Cardiac septum (tissue), 1 donor: ENCODE measurements around the gene NRG2. TPM values are rescaled to one million over a fixed set of nuclear protein-coding genes. Genes with fewer than 3 reads are reported as not detected.

Experiments used
- DNase-seq: peaks from one replicate; pipeline ENCODE4 v3.0.0-alpha.2; 2020; ENCODE audit warnings: low spot score
- intact Hi-C: fragments of 100-400 bp; cut with DNase I; formaldehyde crosslinking; loops from one replicate; pipeline ENCODE4 v1.14.0; 2022
- total RNA-seq: library from RNA; stranded (reverse); fragmentation: NEBNext Ultra II Directional; extraction: Animal tissue kit (Norgen Biotek cat#: 25700); gene quantifications from one replicate; pipeline ENCODE4 v1.2.1, GENCODE V29; 2021
- donor health status: DM: no; HTN: no; CAD: no.

Gene NRG2
- total RNA-seq, 1 donor from 2014 or later: 5.1 TPM

DNA sequence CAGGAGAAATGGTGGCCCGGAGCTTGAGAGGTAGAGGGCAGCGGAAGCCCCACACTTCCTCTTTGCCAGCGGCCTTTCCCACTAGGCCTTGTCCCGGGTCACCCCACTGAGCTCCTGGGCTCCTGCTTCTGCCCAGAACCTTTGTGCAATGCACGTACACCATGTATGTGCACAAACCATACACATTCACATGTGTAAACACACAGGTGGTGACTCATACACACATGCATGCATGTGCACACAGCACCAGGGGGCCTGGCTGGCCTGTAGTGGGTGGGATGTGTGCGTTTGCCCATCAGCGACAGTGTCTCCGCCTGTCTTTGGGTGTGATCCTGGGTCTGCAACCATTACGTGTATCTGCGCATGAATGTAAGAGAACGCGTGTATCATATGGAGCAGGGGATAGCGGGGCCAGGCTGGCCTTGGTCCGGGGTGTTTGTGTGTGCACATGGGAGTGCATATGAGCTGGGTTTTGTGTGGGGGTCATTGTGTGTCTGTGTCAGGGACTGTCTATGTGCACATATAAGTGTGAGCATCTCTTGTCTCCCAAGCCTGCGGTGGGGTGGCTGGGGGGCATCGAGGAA is 203.8 kb downstream of the NRG2 start:
- intact Hi-C loops: no loop called here
- DNase-seq: no peak

DNA sequence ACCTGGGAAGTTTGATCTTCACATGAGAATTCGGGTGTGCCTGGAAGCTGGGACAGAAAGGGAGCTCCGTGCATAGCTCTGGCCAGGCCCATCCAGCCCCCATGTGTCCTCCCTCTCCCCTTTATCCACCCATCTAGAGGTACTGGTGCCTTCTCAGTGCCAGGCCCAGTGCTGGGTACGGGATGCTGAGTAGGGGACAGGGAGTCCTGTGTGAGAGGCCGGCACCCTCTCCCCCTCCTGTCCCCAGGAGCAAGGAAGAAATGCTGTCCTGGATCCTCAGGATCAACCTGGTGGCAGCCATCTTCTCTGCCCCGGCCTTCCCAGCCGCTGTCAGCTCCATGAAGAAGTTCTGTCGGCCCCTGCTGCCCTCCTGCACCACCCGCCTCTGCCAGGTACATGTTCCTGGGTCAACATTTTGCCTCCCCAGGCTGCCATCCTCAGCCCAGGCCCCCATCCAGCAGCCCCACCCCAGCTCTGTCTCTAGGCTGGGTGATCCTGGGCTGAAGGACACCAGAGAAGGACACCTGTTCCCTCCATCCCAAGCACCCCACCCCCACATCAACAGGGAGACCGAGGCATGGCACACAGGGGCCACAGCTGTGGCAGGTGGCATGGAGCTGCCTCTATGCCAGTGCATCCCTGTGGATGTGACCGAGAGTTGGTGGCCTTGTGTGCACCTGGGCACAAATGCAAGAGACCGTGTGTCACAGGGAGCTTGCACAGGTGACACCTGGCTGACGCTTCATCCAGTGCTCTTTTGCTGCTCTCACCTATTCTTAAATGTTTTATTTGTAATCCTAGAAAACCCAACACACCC is 204.5 kb downstream of the NRG2 start:
- intact Hi-C loops: no loop called here
- peak; percentile 72 for DNase-seq

DNA sequence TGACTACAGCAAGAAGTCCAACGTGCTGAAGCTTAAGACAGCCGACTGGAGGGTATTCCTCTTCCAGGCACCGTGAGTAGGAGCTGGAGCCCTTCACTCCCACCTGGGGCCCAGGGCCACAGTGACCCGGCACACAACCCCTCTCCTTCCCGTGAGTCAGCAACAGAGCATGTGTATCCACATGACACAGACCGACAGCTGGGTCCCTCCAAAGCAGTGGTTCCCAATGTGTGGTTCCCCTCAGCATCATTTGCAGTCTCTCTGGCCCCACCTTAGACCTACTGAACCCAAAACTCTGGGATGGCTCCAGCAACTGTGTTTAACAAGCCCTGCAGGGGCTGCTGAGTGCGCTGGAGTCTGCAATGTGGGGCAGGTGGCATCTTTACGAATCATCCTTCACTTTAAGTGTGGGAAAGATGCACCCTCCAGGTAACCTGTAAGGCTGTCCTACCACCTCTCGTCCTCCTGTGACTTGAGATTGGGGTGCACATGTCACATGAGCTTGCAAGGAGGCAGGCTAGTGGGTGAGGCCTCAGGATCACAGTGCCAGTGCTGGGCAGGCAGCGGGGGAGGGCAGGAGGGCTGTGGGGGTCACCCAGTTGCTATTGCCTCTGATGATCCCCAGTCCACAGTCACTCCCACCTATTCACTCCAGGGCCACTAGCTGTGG is 205.3 kb downstream of the NRG2 start:
- no peak for DNase-seq
- intact Hi-C loops: no loop called here

DNA sequence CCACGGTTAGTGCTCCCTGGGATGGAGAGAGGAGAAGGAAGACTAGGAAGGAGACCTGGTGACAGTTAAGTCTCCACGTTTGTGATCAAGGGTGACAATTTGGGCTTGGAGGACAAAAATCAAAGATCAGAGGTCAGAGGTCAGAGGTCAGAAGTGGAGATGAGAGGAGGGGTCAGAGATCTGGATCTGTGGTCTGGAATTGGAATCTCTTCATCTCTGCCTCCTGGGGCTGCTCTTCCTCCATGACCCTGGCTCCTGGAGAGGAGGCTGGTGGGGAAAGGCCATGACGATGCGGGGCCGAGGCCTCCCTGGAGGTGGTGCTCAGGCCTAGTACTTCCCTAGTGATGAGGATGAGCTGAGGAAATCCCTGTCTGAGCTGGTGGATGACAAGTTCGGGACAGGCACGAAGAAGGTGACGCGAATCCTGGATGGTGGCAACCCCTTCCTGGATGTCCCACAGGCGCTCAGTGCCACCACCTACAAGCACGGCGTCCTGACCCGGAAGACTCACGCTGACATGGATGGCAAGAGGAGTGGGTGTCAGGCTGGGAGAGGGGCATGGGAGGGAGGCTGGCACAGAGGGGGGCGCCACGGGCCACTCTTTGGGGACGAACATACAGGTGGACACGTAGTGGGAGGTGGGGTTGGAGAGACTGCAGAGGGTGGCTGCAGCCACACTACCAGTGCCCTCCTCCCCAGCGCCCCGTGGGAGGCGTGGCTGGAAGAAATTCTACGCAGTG is 206.5 kb downstream of the NRG2 start:
- peak; percentile 54 for DNase-seq
- intact Hi-C loops: no loop called here

DNA sequence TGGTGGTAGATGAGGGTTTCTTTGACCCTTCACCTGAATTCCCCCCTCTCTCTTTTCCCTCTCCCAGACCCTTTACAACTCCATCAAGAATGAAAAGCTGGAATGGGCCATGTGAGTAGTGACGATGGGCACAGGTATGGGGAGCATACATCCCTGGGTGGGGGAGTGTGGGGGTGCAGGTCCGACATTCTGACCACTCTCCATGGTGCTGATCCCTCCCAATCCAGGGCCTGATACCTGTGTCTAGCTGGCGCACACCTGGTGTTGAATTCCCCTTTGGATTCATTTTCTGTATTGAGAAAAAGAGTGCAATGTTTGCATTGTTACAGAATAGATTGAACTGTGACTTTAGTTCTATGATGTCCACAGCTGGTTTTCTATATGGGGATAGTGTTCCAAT is 207.4 kb downstream of the NRG2 start:
- intact Hi-C loops: no loop called here

DNA sequence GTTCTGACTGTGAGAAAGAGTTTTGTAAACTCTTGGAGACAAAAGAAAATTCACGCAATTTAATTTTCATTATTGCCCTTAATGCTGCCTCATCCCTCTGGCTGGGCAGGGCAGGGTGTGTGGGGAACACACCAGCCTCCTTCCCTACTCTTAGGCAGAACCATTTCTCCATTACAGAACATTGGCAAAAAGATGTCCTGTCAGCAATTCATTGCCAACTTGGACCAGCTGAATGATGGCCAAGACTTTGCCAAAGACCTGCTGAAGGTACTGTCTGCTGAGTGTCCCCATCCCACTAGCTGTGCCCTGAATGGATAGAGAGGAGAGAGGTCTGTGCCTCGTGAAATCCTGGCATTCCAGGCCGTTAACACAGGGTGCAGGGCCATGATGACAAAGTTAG is 209.6 kb downstream of the NRG2 start:
- intact Hi-C loops: no loop called here
- peak; percentile 35 for DNase-seq

More for the DNA sequence above, 207.4 kb downstream of the NRG2 start:
- DNase-seq: peak; percentile 53

DNA sequence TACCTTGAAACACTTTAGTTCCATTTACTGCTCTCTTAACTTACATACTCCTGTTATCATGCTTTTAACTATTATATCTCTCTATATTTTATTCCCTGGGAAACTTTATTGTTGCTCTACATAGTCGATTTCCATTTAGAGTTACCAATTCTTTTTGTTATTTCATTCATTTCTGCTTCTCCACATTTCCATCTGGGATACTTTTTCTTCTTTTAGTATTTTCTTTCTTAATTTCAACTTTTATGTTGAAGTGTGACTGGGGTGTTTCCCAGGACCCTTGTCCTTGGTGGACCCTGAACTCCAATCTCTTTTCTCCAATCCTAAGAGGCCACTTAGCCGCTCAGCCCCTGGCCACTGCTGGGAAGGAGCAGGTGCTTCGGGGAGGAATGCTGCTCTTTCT is 211.5 kb downstream of the NRG2 start:
- intact Hi-C loops: no loop called here

DNA sequence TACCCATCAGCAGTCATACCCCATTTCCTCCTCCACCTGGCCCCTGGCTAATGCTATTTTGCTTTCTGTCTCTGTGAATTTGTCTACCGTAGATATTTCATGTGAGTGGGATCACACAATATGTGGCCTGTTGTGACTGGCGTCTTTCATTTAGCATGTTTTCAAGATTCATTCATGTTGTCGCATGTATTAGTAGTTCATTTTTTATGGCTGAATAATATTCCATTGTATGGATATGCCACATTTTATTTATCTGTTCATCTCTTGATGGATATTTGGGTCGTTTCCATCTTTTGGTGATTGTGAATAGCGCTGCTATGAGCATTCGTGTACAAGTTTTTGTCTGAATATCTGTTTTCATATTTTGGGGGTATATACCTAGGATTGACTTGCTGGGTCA is 213.6 kb downstream of the NRG2 start:
- intact Hi-C loops: no loop called here
- no peak for DNase-seq

More for the DNA sequence above, 211.5 kb downstream of the NRG2 start:
- DNase-seq: no peak

DNA sequence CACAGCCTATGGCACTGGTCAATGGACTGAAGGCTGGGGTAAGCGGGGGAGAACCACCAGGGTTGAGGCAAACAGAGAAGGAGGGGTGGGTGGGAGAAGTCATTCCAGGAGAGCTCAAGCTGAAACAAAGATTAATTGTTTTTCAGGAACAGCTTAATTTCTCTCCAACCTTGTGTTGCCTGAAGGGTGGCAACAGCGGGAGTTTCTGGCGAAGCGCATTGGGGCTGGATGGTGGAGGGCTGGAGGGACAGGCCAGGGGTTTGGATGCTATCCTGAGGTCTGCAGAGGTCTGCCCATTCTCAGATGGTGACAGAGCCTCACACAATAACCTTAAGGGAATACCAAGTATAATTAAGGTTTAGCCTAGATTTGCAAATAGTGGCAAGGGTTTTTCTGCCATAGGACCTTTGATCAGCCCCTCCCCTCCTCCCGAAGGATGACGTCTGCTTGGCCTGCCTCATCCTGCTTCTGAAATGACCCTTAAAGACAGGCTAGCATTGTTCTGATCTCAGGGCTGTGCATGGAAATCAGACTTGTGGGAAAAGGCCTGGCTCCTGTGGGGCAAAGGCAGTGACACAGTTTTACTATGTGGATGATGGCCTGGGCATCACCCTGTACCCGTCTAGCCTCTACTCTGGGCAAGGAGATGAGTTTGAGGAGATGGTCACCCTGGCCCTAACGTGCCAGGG is 214.7 kb downstream of the NRG2 start:
- no peak for DNase-seq
- intact Hi-C loops: no loop called here

DNA sequence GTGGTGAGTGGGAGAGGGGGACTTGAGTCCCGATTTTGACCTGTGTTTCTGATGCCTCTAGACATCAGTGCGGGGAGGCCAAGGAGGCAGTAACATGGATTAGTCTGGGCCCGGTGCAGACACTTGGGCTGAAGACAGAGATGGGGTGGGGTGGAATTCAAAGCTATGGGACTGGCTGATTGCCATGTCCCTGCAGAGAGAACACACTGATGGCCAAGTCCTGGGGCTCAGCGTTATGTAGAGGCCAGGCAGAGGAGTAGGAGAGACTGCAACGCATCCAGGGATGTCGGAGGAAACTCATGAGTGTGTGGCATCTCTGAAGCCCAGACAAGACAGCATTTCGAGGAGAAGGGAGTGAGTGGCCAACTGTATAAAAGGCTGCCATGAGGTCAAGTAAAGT is 217.4 kb downstream of the NRG2 start:
- intact Hi-C loops: no loop called here
- DNase-seq: peak; percentile 12

DNA sequence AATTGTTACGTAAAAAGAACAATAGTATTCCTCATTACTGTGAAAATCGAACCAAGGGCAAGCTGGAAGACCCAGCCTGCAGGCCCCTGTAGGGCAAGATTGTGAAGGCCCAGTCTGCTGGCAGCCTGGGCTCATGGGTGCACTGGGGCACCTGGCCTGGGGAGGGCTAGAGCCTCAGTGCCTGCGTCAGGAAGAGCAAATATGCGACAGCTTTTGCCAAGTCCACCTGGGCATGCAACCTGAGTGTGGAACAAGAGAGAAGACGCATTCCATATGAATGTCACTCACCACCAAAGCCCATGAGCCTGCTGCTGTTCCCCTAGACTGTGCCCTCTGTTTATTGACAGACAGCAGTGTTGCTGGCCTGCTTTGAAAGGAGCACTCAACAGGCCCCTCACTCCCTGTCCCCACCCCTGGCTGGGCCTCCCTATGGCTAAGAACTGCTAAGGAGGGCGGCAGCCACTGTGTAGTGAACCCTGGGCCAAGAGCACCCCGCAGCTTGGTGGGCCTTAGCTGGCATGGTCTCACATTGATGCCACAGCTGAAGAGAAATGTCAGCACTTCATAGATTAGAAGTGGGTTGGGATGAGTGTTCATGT is 219.2 kb downstream of the NRG2 start:
- intact Hi-C loops: no loop called here
- peak; percentile 61 for DNase-seq

DNA sequence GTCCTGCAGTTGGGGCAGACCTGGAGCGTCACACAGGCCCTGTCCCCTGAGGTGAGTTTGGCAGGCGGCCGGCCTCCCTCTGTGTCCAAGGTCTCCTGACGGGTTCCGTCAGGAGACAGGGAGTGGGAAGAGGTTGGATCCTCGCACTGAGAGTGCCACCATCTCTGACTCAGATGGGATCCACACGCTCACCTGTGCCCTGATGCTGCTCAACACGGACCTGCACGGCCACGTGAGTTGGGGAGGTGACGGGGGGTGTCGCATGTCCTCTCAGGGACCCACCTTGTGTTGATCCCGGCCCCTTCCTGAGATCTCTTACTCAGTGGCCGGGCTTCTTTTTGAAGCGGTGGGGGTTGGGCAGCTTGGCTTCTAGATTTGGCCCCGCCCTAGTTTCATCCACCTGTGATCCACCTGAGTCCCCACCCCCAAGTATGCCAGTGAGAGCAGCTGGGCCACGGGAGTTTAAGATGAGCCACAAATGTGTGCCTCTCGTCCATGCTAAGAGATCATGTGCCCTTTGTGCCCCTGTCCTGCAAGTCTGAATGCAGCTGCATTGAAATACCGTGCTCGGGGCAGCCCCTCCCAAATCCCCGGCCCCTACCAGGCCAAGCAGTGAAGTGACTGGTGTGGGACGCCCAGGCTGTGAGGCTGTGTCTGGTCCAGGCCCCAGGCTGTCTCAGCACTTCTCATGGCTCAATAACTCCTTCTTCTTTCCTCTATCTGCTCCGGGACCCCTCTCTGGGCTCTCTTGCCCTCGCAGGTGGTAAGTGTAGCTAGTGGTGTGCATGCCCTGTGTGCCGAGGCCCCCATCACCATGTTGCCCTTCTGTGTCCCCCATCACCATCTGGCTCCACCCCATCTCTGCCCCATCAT is 220.3 kb downstream of the NRG2 start:
- intact Hi-C loops: no loop called here
- peak; percentile 36 for DNase-seq

DNA sequence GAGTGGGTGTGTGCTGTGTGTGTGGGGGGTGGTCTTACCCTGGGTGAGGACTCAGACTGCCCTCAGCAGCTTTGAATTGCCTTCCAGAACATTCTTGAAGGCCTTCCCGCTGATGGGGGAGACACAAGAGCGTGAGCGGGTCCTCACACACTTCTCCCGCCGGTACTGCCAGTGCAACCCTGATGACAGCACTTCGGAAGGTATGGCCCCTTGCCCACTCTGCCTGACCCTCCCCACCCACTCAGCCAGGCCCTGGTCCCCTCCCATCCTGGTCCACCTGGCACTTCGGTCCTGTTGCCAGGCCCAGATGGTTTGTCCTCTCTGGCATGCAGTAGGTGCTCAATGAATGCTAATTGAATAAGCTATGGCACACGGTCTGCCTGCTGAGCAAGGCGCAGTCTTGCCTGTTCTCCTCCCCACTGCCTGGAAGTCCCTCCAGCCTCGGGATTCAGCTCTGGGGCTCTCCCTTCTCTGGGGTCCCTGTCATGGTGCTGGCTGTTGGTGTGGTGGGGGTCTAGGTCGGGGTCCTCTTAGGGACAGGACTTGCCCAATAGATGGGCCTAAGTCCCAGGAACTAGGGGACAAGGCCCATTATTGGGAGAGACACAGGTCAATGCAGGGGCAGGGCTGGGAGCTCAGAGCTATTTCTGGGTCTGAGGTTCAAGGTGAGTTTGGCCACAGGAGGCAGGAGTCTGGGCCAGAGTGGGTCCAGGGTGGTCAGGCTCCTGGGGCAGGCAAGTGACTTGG is 221.1 kb downstream of the NRG2 start:
- intact Hi-C loops: no loop called here
- DNase-seq: peak; percentile 50

DNA sequence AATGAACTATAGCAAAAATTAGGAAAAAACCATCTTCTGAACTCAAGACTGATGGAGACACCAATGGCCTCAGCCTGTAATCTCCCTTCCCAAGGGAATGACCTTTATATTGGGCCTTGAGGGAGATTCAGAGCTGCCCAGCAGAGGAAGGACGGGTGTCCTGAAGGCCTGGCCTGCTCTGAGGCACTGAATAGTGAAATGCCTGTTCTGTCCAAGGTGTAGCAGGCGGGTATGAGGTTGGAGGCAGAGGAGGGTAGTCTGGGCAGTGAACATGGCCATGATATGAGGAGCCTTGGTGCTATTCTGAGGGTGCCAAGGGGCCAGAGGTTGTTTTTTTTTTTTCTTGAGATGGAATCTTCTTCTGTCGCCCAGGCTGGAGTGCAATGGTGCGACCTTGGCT is 222.5 kb downstream of the NRG2 start:
- intact Hi-C loops: no loop called here
- peak; percentile 54 for DNase-seq

DNA sequence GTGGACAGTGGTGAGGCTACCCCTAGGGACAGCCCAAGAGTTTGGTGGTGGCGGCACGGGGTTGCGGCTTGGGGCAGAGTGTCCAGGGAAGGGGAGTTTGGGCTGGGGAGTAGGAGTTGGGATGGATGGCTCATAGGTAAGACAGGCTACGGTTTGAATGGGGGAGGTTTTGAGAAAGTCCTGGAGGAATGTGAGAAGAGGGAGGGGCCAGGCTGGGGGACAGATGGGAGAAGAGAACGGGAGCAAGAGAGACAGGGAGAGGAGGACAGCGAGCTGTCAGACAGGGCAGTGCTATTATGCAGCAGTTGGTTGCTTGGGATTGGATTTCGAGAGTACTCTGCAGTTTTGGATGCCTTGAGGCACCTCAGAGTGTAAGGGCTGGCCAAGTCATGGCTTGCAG is 223.0 kb downstream of the NRG2 start:
- peak; percentile 31 for DNase-seq
- intact Hi-C loops: no loop called here

DNA sequence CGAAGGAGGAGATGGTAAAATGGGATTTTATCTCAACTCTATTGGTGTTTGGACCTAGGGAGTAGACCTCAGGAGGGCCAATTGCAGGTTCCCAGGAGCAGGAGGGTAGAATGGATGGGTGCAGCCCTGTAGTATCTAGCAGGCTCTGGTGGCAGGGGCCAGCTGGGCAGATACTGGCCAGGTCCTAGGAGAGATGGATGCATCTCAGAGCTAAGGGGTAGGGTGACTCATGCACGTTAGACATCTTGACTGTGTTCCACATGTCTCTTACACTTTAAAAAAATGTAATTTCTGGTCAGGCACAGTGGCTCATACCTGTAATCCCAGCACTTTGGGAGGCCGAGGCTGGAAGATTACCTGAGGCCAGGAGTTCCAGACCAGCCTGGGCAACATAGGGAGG is 225.1 kb downstream of the NRG2 start:
- intact Hi-C loops: no loop called here

DNA sequence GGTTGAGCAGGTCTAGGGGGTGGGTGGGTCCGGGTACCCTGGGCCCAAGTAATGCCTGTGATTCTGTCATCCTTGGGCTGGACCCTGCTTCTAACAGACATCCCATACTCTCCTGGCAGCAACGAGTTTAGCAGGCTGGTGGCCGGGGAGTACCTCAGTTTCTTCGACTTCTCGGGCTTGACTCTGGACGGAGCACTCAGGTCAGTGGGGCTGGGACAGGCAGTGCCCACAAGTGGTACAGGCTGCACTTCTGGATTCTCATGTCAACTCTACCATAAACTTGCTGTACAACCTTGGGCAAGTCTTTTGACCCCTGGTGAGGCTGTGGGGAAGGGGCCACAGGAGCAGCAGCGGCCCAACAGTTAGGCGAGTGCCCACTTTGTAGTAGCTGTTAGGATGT is 225.7 kb downstream of the NRG2 start:
- intact Hi-C loops: no loop called here
- DNase-seq: peak; percentile 59

More for the DNA sequence above, 225.1 kb downstream of the NRG2 start:
- DNase-seq: no peak

DNA sequence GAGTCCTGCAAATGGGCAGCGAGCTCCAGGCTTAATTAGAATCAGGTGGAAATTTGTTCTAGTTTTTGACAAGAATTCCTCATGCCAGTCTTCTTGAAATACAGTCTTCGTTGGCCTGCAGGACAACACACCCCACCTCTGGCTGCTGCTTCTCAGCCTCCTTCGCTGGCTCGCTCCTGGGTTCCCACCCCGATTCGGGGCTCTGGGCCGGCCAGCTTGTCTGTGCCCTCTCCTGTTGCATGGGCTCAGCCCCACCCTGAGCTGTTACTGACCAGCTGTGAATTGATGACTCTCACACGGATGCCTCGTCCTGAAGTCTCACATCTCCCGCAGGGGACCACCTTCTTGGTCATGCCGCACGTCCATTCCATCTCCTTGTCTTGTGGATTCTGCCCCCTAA is 226.5 kb downstream of the NRG2 start:
- intact Hi-C loops: no loop called here
- DNase-seq: no peak
